Esophagus squamous epithelium (tissue), 4 donors: ENCODE measurements around the gene PCBP2.

Experiments used
- POLR2A ChIP-seq, 4 donors: fragments of 450-650 bp; IDR thresholded peaks; one replicate each; pipeline ENCODE4 v1.6.1; 2017; ENCODE audit warnings: antibody characterized with exemption in 4 of 4, mild to moderate bottlenecking in 4 of 4, moderate library complexity in 3 of 4
- TF ChIP-seq, protein P1 (sequence below), 6 experiments: fragments of 450-650 bp in 4 of 6; fragments of 200-600 bp in 2 of 6; sonication (generic) in 2 of 6; IDR thresholded peaks; one replicate each; pipeline ENCODE4 v1.5.1; 2016 to 2019; ENCODE audit warnings: antibody characterized with exemption in 6 of 6, mild to moderate bottlenecking in 4 of 6, moderate library complexity in 4 of 6

DNA sequence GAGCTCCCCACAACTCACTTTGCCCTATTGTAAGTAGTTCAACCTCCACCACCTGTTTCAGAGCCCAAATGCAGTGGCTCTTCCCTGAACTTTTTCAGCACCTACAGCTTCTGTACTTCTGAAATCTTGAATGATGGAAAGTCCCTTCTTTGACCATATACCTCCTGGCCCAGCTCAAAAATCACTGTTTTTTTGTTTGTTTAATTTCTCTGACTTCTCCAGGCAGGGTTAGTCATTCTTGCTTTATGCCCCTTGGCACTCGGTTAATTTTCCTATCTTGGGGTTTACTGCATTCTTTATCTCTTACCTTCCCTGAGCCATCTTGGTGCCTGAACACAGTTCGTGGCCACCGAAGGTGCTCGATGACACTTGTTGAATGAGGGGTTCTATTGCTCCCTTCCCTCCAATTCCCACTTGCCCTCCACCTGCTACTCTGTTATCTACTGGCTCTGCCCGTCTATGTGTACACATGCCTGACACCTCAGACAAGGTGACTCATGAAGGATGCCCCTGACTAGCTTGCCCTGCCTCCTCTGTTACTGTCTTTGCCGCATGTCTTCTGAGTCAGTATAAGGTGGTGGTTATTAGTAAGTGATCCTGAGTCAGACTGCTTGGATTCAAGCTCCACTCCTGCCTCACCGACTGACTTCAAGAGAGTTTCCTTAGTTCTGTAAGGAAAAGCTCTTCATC is 23.9 kb upstream of the PCBP2 start:
- TF ChIP-seq, protein P1, sequence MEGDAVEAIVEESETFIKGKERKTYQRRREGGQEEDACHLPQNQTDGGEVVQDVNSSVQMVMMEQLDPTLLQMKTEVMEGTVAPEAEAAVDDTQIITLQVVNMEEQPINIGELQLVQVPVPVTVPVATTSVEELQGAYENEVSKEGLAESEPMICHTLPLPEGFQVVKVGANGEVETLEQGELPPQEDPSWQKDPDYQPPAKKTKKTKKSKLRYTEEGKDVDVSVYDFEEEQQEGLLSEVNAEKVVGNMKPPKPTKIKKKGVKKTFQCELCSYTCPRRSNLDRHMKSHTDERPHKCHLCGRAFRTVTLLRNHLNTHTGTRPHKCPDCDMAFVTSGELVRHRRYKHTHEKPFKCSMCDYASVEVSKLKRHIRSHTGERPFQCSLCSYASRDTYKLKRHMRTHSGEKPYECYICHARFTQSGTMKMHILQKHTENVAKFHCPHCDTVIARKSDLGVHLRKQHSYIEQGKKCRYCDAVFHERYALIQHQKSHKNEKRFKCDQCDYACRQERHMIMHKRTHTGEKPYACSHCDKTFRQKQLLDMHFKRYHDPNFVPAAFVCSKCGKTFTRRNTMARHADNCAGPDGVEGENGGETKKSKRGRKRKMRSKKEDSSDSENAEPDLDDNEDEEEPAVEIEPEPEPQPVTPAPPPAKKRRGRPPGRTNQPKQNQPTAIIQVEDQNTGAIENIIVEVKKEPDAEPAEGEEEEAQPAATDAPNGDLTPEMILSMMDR (IDR thresholded peaks at IDR 0.05) = no peak
- TF ChIP-seq POLR2A (IDR thresholded peaks at IDR 0.05) = no peak
